ENCODE data around the gene MRPS18B. TPM values are rescaled to one million over a fixed set of nuclear protein-coding genes. Genes with fewer than 3 reads are reported as not detected.

The MRPS18B gene
- 77.7 and 106 TPM in 2 replicates for polyA plus RNA-seq
- 56.3 and 58.2 TPM in 2 replicates for polyA minus RNA-seq

DNA sequence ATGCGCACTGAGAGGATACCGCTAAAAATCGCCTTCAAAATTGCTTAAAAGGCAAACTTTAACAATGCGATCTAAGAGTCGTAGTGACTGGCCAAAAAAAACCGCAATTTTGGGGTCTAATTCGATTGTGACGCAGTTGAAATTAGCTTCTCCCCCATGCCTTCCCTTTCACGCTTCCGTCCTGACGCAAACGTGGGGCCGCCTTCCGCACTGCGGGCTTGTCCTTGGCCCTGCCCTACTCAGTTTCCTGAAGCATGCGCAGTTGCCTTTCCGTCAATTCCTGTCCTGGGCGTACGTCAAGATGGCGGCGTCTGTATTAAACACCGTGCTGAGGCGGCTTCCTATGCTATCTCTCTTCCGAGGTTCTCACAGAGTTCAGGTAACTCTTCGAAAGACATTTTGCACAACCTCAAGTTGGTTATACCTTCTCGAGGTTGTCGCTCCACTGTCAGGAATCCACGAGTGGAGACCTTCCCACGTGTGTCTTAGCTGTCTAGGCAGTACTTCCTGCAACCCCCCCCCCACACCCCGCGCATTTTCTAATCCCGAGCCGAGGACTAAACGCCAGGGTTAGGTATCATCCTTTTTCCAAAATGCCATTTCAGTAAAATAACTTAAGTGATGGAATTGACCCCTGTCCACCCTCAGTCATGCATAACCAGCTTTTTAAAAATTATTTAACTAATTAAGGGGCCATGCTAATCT lies at the start of gene MRPS18B:
TSS of gene MRPS18B (plus strand) at position 276 of the 705 bp plus-strand sequence. CDS start at position 302, 26 bp downstream.
- Histone ChIP-seq H3K9me3 (ENCODE audit: low read length) (no peaks in the 10 kb centered on the region), H3K27me3 (ENCODE audit: insufficient read depth, low read depth, low read length) (no peaks in the 10 kb centered on the region), H3K27ac (ENCODE audit: low read length) (peak within 1 kb of the TSS; percentile 100), H4K20me1 (ENCODE audit: insufficient read depth) (no peaks in the 10 kb centered on the region), H3K9me2 (ENCODE audit: insufficient read depth, low read length) (no peaks in the 10 kb centered on the region), H3K4me2 (ENCODE audit: low read length) (peak within 1 kb of the TSS; percentile 81), H3K4me3 (ENCODE audit: low read length) (peak within 1 kb of the TSS; percentile 83), H3K79me2 (replicated peaks; ENCODE audit: insufficient read depth, low read length) (peaks cover 50% of the 10 kb centered on the region), H3K36me3 (ENCODE audit: insufficient read depth, low read length) (peaks cover 9% of the 10 kb centered on the region), H3F3A (ENCODE audit: insufficient read depth, low read length, poor library complexity, severe bottlenecking) (peaks cover 8% of the 10 kb centered on the region), H3K9ac (ENCODE audit: low read length) (peak within 1 kb of the TSS; percentile 99), H2AFZ (ENCODE audit: low read depth, low read length) (peak within 1 kb of the TSS; percentile 38)
- TF ChIP-seq, protein P1, sequence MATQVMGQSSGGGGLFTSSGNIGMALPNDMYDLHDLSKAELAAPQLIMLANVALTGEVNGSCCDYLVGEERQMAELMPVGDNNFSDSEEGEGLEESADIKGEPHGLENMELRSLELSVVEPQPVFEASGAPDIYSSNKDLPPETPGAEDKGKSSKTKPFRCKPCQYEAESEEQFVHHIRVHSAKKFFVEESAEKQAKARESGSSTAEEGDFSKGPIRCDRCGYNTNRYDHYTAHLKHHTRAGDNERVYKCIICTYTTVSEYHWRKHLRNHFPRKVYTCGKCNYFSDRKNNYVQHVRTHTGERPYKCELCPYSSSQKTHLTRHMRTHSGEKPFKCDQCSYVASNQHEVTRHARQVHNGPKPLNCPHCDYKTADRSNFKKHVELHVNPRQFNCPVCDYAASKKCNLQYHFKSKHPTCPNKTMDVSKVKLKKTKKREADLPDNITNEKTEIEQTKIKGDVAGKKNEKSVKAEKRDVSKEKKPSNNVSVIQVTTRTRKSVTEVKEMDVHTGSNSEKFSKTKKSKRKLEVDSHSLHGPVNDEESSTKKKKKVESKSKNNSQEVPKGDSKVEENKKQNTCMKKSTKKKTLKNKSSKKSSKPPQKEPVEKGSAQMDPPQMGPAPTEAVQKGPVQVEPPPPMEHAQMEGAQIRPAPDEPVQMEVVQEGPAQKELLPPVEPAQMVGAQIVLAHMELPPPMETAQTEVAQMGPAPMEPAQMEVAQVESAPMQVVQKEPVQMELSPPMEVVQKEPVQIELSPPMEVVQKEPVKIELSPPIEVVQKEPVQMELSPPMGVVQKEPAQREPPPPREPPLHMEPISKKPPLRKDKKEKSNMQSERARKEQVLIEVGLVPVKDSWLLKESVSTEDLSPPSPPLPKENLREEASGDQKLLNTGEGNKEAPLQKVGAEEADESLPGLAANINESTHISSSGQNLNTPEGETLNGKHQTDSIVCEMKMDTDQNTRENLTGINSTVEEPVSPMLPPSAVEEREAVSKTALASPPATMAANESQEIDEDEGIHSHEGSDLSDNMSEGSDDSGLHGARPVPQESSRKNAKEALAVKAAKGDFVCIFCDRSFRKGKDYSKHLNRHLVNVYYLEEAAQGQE (IDR thresholded peaks at IDR 0.05; ENCODE audit: borderline replicate concordance): peak; percentile 96
- TF ChIP-seq EZH2 (IDR thresholded peaks at IDR 0.05; ENCODE audit: borderline replicate concordance, insufficient read depth, low read length, poor library complexity, severe bottlenecking) (no peak), TAF1 (IDR thresholded peaks at IDR 0.05; ENCODE audit: low read depth) (peak; percentile 88), EP300 (conservative IDR thresholded peaks at IDR 0.05; ENCODE audit: poor library complexity, severe bottlenecking) (no peak), SMC3 (conservative IDR thresholded peaks at IDR 0.05; ENCODE audit: poor library complexity) (no peak), MXI1 (conservative IDR thresholded peaks at IDR 0.05; ENCODE audit: poor library complexity, severe bottlenecking) (peak; percentile 99), RAD21 (conservative IDR thresholded peaks at IDR 0.05) (peak; percentile 41), POLR2AphosphoS5 (IDR thresholded peaks at IDR 0.05) (peak; percentile 96)
- TF ChIP-seq, protein P2, sequence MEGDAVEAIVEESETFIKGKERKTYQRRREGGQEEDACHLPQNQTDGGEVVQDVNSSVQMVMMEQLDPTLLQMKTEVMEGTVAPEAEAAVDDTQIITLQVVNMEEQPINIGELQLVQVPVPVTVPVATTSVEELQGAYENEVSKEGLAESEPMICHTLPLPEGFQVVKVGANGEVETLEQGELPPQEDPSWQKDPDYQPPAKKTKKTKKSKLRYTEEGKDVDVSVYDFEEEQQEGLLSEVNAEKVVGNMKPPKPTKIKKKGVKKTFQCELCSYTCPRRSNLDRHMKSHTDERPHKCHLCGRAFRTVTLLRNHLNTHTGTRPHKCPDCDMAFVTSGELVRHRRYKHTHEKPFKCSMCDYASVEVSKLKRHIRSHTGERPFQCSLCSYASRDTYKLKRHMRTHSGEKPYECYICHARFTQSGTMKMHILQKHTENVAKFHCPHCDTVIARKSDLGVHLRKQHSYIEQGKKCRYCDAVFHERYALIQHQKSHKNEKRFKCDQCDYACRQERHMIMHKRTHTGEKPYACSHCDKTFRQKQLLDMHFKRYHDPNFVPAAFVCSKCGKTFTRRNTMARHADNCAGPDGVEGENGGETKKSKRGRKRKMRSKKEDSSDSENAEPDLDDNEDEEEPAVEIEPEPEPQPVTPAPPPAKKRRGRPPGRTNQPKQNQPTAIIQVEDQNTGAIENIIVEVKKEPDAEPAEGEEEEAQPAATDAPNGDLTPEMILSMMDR (IDR thresholded peaks at IDR 0.05; ENCODE audit: poor library complexity, severe bottlenecking): no peak

DNA sequence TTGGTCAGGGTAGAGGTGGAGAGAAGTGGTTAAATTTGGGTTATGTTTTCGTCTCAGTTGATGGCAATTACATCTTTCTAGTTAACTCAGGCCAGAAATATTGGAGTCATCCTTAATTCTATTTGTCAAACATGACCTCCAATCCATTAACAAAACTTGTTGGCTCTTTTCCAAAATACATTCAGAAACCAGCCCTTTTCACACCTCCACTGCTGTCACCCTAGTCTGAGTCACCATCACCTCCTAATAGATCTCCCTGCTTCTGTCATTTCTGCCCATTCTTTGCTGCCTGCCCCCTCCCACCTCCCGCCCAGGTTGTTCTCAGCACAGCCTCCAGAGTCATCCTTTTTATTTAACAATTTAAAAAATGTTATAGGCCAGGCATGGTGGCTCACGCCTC lies 49.4 kb upstream of the MRPS18B start:
- TF ChIP-seq POLR2AphosphoS5 (IDR thresholded peaks at IDR 0.05): no peak
- no peak for TF ChIP-seq TAF1 (IDR thresholded peaks at IDR 0.05; ENCODE audit: low read depth)
- no peak for TF ChIP-seq SMC3 (conservative IDR thresholded peaks at IDR 0.05; ENCODE audit: poor library complexity)
- TF ChIP-seq EP300 (conservative IDR thresholded peaks at IDR 0.05; ENCODE audit: poor library complexity, severe bottlenecking): no peak
- no peak for TF ChIP-seq MXI1 (conservative IDR thresholded peaks at IDR 0.05; ENCODE audit: poor library complexity, severe bottlenecking)
- TF ChIP-seq, protein P2 (IDR thresholded peaks at IDR 0.05; ENCODE audit: poor library complexity, severe bottlenecking): no peak
- TF ChIP-seq RAD21 (conservative IDR thresholded peaks at IDR 0.05): no peak
- no peak for TF ChIP-seq EZH2 (IDR thresholded peaks at IDR 0.05; ENCODE audit: borderline replicate concordance, insufficient read depth, low read length, poor library complexity, severe bottlenecking)
- TF ChIP-seq, protein P1 (IDR thresholded peaks at IDR 0.05; ENCODE audit: borderline replicate concordance): no peak
- Histone ChIP-seq H2AFZ (ENCODE audit: low read depth, low read length) (no peak overlapping the region), H4K20me1 (ENCODE audit: insufficient read depth) (no peaks in the 10 kb centered on the region), H3K27me3 (ENCODE audit: insufficient read depth, low read depth, low read length) (peaks cover 7% of the 10 kb centered on the region), H3K36me3 (ENCODE audit: insufficient read depth, low read length) (no peaks in the 10 kb centered on the region), H3K4me2 (ENCODE audit: low read length) (no peak overlapping the region), H3K9me2 (ENCODE audit: insufficient read depth, low read length) (no peaks in the 10 kb centered on the region), H3K9ac (ENCODE audit: low read length) (no peak overlapping the region), H3F3A (ENCODE audit: insufficient read depth, low read length, poor library complexity, severe bottlenecking) (no peaks in the 10 kb centered on the region), H3K79me2 (replicated peaks; ENCODE audit: insufficient read depth, low read length) (peaks cover 18% of the 10 kb centered on the region), H3K4me3 (ENCODE audit: low read length) (no peak overlapping the region), H3K9me3 (ENCODE audit: low read length) (no peaks in the 10 kb centered on the region), H3K27ac (ENCODE audit: low read length) (no peak overlapping the region)
